NCI-H526 treated with DMSO at 0.1 percent for 48 hours (cell line): ENCODE data around the gene HMX1.

Source experiments
- DNase-seq: peaks from one replicate; lab custom pipeline; 2025; lab: John Stamatoyannopoulos, UW

The HMX1 gene

DNA sequence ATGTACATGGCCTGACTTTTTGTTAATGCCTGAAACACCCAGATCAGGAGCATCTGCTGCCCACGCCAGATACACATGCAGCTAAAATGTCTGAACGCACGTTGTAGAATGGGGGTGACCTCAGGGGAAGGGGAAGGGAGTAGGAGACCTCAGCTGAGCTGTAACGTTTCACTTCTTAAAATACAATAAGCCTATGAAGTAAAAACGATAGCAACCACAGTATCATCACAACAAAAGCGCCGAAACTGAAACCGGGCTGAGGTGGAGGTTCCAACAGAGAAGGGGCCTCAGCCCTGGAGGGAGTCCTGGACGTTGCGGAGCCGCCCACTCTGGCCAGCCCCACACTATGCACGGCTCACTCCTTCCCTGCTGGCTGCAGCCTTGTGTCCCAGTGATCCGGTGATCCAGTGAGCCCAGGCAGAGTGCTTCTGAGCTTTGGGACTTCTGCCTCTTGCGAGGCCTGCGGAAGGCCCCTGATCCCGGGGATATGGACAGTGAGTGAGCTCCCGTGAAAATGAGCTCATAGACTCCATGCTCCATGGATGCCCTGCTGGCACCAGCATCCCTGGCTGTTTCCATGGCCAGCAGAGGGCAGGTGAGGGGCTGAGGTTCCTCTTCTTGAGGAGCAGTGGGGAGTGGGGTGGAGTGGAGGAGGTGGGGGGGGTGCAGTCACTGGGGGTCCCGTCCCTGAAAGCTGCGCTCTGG lies 52.0 kb downstream of the HMX1 start:
- no peak for DNase-seq

DNA sequence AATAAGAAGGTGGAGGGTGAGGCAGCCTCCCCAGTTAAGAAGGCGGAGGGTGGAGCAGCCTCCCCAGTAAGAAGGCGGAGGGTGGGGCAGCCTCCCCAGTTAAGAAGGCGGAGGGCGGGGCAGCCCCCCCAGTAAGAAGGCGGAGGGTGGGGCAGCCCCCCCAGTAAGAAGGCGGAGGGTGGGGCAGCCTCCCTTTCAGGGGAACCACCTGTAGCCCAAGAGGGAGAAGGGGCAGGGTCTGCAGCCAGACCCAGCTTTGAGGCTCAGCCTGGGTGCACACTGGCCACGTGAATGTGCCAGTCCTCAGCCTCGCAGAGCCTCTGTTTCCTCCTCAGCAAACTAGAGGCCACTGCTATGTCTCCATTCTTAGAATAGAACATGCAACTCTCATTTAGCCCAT lies 52.6 kb downstream of the HMX1 start:
- DNase-seq, result no peak

DNA sequence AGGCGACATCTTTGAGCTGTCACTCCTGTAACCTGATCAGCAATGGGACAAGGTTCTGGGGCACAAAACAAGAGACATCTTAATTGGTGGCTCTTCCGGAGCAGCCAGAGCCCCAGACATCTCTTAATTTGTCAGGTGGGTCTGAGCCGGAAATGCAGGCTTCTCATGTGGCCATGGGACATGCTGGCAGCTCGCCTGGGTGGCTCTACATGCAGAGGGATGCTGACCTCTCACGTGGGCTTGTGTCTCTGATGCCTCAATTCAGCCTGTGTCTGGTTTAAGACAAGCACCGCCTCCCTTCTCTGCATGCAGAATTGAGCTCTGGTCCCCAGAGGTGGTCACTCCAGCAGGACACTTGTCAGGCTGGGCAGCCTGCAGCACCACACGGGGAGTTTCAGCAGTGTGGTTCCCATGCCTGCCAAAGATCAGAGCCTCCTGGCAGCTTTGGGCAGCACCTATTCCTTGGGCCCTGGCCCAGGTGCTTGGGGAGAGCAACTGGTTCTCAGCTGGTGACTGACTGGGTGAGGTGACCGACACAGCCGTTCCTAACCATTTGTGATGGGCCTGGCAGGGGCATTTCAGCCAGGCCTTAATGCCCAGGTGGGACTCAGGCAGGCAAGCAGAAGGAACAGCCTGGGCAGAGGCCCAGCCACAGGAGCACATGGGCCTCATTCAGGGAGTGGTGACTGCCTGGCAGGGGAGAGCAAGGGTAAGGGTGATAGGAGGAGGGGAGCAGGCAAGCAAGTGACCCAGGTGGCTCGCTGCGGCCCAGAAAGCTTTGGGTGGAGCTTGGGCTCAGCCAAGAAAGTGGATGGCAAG lies 53.4 kb downstream of the HMX1 start:
- DNase-seq, result no peak

DNA sequence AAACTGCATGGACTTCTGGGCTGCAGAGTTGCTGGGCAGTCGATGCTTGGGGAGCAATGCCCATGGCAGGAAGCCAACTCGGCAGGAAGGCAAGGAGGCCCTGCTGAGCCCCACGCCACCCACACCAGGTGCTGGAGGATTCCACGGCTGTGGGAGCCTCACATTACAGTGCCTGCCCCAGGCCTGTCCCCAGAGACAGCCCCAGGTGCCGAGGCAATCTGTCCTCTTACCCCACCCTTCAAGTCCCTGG lies 53.9 kb downstream of the HMX1 start:
- no peak for DNase-seq

DNA sequence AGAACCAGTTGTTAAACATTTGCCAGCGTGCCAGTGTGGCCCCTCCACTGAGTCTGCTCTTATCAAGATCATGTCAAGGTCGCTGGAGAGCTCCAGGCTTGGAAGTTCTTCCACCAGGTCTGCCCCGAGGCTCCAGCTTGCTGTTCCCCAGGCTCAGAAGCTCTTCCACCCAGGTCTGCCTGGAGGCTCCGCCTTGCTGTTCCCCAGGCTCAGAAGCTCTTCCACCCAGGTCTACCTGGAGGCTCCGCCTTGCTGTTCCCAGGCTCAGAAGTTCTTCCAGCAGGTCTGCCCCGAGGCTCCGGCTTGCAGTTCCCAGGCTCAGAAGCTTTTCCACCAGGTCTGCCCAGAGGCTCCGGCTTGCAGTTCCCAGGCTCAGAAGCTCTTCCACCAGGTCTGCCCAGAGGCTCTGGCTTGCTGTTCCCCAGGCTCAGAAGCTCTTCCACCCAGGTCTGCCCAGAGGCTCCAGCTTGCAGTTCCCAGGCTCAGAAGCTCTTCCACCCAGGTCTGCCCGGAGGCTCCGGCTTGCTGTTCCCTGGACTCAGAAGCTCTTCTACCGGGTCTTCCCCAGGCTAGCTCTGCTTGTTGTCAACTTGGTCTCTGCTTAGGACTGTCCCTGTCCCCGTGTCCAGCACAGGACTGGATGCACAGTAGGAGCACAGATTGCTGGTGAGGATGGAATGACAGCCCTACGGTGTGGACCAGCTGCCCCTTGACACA lies 54.4 kb downstream of the HMX1 start:
- DNase-seq, result no peak
